PFSK-1 (cell line): ENCODE measurements around the gene MTUS2.

ENCODE experiments used
- FOXP2 ChIP-seq: optimal IDR thresholded peaks from 2 replicates; pipeline ENCODE3; 2011; ENCODE audit warnings: borderline replicate concordance, control low read depth, inconsistent platforms; ENCODE audit not compliant: insufficient read depth; ENCODE audit errors: extremely low read length, extremely low read depth
- POLR2AphosphoS5 ChIP-seq: IDR thresholded peaks from 2 replicates; pipeline ENCODE4 v1.6.1; 2012; ENCODE audit warnings: low read depth, mild to moderate bottlenecking, control low read depth, low read length, moderate library complexity
- REST ChIP-seq, 2 experiments: IDR thresholded peaks; 2 replicates each; pipeline versions ENCODE4 v1.6.1 to v1.8.0; 2011 to 2012; ENCODE audit warnings: low read depth in 2 of 2, low read length in 2 of 2, control low read depth in 1 of 2, inconsistent platforms in 1 of 2, mild to moderate bottlenecking in 1 of 2, moderate library complexity in 1 of 2; ENCODE audit not compliant: insufficient read depth in 1 of 2
- SIN3A ChIP-seq: IDR thresholded peaks from 2 replicates; pipeline ENCODE4 v1.6.1; 2012; ENCODE audit warnings: mild to moderate bottlenecking, low read length, moderate library complexity, borderline replicate concordance; ENCODE audit not compliant: insufficient read depth
- TAF1 ChIP-seq: IDR thresholded peaks from 2 replicates; pipeline ENCODE4 v1.6.1; 2012; ENCODE audit warnings: low read length, control low read depth, borderline replicate concordance; ENCODE audit not compliant: insufficient read depth

- no peak for TF ChIP-seq TAF1
- TF ChIP-seq POLR2AphosphoS5, result no peak
- no peak for TF ChIP-seq REST (IDR thresholded peaks at IDR 0.05; ENCODE audit: insufficient read depth in 1 of 2, low read depth in 2 of 2, low read length in 2 of 2)
- TF ChIP-seq SIN3A, result no peak
- no peak for TF ChIP-seq FOXP2
Observed at GRCh38 chr13:29185926-29186325, 365.8 kb downstream of the MTUS2 start.
